GM18520 (cell line): ENCODE data around the gene TMEM52.
"Not testable (repeated sequence)": the region's sequence is repeated elsewhere in the genome, so short reads cannot be mapped to it uniquely, and the experiment has no call there.

Experiments
- ATAC-seq: cut with Tn5 transposase; IDR thresholded peaks from one replicate; pipeline ENCODE4 v1.9.1; 2021; ENCODE audit not compliant: unreplicated experiment

The TMEM52 gene

DNA sequence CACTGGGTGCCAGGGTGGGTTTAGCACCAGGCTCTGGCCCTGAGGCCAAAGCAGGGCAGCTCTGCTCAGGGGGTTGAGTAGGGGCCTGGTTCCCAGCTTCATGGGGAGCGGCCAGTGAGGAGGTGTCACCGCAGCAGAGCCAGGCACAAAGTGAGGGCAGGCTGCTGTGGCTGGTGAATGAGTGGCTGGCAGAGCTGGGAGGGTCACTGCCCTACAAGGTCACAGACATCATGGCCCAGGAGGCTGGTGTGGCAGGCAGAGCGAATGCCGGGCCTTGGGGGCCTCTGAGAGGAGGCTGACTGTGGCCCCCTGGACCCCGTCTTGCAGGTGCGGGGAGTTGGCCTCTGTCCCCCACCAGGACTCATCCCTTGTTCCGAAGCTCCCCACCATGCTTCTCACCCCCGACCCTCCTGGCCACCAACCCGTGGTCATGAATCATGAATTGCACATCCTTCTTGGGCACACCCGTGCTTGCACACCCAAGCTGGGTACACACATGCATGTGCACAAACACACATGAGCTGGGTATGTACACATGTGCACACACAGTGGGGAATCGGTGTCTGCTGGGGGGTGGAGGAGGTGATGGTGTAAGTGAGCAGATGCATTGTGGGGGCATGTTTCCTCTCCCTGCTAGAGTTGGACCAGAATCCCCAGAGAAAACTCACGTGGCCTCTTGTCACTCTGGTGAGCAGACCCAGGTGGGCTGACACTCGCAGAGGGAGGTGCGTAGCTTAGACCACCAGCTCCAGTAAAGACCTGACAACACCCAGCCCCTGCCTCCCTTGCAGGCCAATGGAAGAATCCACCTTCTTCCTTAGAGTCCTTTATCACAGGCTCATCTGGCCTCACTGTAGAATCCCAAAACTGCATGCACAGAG is 23.4 kb downstream of the TMEM52 start:
- ATAC-seq, result no peak

DNA sequence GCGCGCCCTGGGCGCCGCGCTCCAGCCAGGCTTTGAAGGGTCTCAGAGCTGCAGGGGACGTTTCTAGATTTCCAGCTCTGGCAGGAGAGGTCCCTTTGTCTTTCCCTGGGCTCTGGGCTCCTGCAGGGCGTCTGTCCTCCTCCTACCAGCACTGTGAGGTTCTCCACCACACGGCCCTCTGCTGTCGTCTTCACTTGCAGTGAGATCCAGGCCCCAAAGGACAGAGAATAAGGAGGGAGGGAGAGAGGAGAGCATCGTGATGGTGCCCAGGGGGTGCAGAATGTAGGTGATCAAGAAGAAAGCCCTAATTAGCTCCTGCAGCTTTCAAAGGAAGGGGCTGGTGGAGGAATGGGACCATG is 24.0 kb downstream of the TMEM52 start:
- no peak for ATAC-seq

DNA sequence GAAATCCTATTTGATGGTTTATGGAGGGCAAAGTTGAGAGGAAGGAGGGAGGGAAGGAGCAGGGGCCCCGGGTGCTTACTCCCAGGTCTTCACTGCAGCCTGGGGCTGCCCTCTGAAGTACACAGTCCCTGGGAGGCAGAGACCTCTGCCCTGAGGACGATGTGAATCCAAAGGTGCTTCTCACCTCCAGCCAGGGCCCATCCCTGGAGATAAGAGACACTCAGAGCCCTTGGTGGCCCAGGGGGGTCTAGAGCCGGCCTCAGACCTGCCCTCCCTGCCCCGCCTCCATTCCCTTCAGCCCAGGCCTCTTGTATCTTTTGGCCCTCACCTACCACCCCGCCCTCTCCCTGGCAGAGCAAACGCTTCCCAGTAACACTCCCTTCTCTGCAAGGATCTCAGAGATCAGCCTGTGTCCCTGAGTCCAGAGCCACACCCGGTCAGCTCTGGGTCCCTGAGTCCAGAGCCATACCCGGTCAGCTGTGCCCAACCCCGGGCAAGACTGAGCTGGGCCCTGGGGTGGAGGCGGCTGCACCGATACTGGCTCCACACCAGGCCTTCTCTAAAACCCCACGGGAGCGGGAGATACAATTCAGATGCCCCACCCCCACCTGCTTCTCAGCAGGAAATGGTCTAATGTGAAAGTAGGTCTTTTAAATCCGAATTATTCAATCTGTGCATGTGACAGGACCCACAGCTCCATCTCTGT is 24.6 kb downstream of the TMEM52 start:
- no peak for ATAC-seq

DNA sequence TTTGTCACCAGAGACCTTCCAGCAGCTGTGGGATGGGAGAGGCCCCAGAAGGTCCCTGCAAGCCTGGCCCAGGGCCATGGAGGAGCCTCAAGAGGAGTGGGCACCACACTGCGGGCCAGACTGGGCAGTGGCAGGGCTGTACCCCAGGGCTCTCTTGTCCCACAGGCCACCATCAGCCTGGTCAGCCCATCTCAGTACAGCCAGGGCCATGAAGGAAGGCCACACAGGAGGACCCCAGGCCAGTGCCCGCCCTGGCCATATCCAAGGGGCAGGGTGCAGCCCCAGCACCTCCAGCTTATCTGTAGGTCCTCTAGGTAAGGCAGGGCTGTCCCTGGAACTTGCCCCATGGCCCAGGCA is 25.1 kb downstream of the TMEM52 start:
- no peak for ATAC-seq

DNA sequence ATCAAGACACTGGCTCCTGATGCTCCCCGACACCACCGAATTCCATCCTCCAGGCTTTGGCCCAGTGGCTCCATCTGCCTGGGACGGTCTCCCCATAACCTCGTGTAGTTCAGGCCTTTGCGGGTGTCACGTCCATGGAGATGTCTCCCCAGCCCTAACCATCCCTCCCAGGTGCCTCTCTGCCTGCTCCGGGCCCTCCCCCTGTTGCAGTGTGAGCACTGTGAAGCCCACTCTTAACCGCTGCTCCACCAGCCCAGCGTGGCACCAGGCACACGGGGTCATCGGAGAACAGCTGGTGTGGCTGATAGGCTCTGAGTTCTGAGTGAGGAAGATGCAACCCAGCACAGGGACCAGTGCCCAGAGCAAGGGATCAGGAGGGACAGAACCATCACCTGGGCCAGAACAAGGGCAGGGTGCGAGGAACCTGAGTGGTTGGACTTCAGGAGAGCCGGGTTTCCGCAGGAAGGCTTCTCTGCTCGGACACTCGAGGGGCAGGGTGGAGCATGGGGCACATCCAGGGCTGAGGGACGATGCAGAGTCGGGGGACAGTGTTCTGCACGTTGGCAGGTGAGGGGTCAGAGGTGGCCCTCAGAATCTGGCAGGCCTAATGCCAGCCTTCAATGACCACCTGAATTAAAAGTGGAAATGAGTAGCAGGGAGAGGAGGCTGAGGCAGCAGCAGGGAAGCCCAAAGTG is 25.6 kb downstream of the TMEM52 start:
- no peak for ATAC-seq

- ATAC-seq, result no peak
These were observed 26.3 kb downstream of the TMEM52 start for GRCh38 chr1:1892763-1893120.

- ATAC-seq, result no peak
These were observed 26.9 kb downstream of the TMEM52 start for GRCh38 chr1:1892079-1892762.

DNA sequence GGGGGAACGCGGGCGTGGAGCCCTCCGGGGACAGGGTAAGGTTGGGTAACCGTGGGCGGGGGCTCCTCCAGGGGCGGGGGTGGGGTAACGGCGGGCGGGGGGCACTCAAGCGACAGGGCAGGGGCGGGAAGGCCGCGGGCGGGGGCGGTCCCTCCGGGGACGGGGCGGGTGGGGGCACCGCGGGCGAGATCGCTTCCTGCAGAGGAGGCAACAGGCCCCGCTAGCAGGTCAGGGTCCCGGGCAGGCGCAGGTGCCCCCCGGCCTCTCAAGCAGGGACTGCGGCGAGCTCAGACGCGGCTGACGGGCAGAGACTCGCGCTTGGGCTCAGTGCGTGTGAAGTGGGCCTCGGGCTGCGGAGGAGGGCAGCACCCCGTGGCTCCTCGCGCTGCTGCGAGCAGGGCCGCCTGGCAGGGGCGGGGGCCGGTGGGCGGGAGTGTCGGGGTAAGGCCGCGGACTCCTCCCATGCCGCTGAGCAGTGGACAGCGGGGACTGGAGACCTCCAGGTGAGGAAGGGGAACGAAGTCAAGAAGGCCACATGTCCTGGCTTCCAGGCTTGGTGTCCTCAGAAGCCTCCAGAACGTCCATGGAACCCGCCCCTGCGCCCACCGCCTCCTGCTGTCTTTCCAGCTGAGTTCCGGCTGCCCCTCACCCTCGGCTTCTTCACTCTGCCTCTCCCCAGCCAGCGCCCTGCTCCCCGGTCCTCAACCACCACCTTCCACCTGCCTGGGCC is 27.6 kb downstream of the TMEM52 start:
- no peak for ATAC-seq

GRCh38 chr1:1890506-1891348 is 28.4 kb downstream of the TMEM52 start, which contains the start of gene GNB1:
Gene GNB1, minus strand, starts transcription at chr1:1891087. Its CDS starts 65,634 bp downstream, at chr1:1825453.
- ATAC-seq, result peak; percentile 70

- peak; percentile 11 for ATAC-seq
These were observed 29.1 kb downstream of the TMEM52 start for GRCh38 chr1:1889847-1890505.

GRCh38 chr1:1889090-1889750 is 29.9 kb downstream of the TMEM52 start:
- ATAC-seq, result no peak

DNA sequence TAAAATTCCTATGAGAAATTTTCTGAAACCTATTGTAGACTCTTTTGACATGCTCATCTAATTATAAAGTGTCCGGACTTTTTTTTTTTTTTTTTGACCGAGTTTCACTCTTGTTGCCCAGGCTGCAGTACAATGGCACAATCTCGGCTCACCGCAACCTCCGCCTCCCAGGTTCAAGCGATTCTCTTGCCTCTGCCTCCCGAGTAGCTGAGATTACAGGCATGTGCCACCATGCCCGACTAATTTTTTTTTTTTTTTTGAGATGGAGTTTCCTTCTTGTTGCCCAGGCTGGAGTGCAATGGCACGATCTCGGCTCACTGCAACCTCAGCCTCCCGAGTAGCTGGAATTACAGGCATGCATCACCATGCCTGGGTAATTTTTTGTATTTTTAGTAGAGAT is 35.2 kb downstream of the TMEM52 start:
- not testable (repeated sequence) for ATAC-seq

- no peak for ATAC-seq
These were observed 35.8 kb downstream of the TMEM52 start for GRCh38 chr1:1883092-1883873.

DNA sequence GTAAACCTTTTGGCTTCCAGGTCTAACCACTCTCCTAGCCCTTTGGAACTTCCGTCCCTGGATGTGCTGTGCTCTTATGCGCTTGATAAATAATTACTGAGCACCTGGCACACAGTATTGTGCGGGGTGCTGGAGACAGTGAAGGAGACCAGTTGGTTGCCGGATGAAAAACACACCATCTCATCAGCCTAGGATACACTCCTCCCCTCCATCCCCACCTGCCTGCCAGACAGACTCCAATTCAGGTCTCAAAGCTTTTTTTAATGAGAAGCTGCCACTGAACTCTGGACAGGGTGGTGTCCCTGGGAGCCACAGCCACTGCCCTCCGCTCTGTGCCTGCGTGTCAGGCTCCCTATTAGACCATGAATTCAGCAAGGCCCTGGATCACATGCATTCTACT is 37.4 kb downstream of the TMEM52 start:
- no peak for ATAC-seq

DNA sequence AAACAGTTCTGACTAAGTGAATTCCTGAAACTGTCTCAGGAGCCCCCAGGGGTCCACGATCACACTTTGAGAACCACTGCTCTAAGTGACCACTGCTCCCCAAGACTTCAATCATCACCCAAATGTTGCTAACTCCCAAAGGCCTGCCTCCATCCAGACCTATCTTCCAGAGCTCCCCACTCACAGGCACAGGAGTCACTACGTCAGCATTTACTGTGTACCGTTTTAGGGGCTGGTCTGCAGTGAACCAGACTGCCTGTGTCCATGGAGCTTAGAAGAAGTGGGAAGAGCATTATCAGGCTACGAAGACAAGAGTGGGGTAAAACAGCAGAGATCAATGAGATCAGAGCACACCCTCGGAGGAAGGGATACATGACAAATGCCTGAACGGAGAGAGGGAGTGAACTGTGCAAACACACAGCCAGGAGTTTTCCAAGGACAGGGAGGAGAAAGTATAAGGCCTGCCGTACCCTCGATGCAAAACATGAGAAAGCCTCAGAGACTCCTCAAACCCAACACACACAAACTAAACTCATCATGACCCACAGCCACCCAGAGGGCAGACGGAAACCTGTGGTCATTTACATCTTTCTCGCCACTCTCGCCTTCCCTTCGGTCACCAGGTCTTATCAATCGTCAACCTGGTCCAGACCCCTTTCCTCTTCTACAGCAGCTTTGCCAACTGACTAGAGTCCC is 38.3 kb downstream of the TMEM52 start:
- ATAC-seq, result no peak

GRCh38 chr1:1879942-1880341 is 39.1 kb downstream of the TMEM52 start:
- no peak for ATAC-seq

GRCh38 chr1:1877865-1878436 is 41.1 kb downstream of the TMEM52 start:
- ATAC-seq, result no peak
